Bronchial epithelial cell (primary cell): ENCODE measurements around the gene DENND1A. TPM values are rescaled to one million over a fixed set of nuclear protein-coding genes. Genes with fewer than 3 reads are reported as not detected.

ENCODE experiments used
- DNase-seq: peaks from one replicate; pipeline ENCODE4 v3.0.0-alpha.2; 2010; ENCODE audit warnings: low read depth
- FAIRE-seq: peaks from 2 replicates; lab custom pipeline; 2011; peaks lifted over from hg19 to GRCh38; lab: Jason Lieb, UNC
- H3K27me3 ChIP-seq: 2 replicates; pipeline ENCODE4 v1.5.1; 2011; ENCODE audit warnings: low read length; ENCODE audit not compliant: control insufficient read depth, insufficient read depth
- H3K36me3 ChIP-seq: 2 replicates; pipeline ENCODE4 v1.5.1; 2011; ENCODE audit warnings: low read length; ENCODE audit not compliant: control insufficient read depth, insufficient read depth
- H3K4me3 ChIP-seq: 2 replicates; pipeline ENCODE4 v1.5.1; 2011; ENCODE audit warnings: mild to moderate bottlenecking, low read depth, low read length, control low read depth
- CTCF ChIP-seq: IDR thresholded peaks from 2 replicates; pipeline ENCODE4 v1.5.1; 2011; ENCODE audit warnings: mild to moderate bottlenecking, moderate library complexity, low read length, control low read depth, inconsistent platforms; ENCODE audit not compliant: insufficient read depth, severe bottlenecking
- total RNA-seq: library from RNA; depleted of rRNA; stranded (reverse); fragments of >200 nt; gene quantifications from 2 replicates; pipeline ENCODE4 v1.2.1, GENCODE V29; 2014

DENND1A gene
- total RNA-seq, 1 donor from 2014 or later: 6.1 TPM

- Histone ChIP-seq H3K36me3 (no peaks in the 10 kb centered on the region), H3K27me3 (no peaks in the 10 kb centered on the region), H3K4me3 (no peak overlapping the region)
- no peak for FAIRE-seq
- no peak for TF ChIP-seq CTCF
- DNase-seq: no peak
Measured at GRCh38 chr9:123412171-123412820, 517.6 kb downstream of the DENND1A start.

- no peaks in the 10 kb centered on the region for H3K27me3 ChIP-seq
- H3K36me3 ChIP-seq: no peaks in the 10 kb centered on the region
- no peak for FAIRE-seq
- H3K4me3 ChIP-seq: no peak overlapping the region
- TF ChIP-seq CTCF: no peak
- DNase-seq: no peak
Measured at GRCh38 chr9:123411636-123412035, 518.3 kb downstream of the DENND1A start.

- TF ChIP-seq CTCF: no peak
- Histone ChIP-seq H3K4me3 (no peak overlapping the region), H3K36me3 (no peaks in the 10 kb centered on the region), H3K27me3 (no peaks in the 10 kb centered on the region)
- DNase-seq (no peak), FAIRE-seq (no peak)
Measured at GRCh38 chr9:123411191-123411590, 518.7 kb downstream of the DENND1A start.

GRCh38 chr9:123410281-123410910, 519.5 kb downstream of the DENND1A start:
- TF ChIP-seq CTCF: no peak
- DNase-seq (no peak), FAIRE-seq (no peak)
- Histone ChIP-seq H3K27me3 (no peaks in the 10 kb centered on the region), H3K4me3 (no peak overlapping the region), H3K36me3 (no peaks in the 10 kb centered on the region)

- no peaks in the 10 kb centered on the region for H3K36me3 ChIP-seq
- FAIRE-seq (no peak), DNase-seq (no peak)
- TF ChIP-seq CTCF: no peak
- H3K27me3 ChIP-seq: no peaks in the 10 kb centered on the region
- H3K4me3 ChIP-seq: no peak overlapping the region
Measured at GRCh38 chr9:123408313-123409262, 521.3 kb downstream of the DENND1A start.
